ENCODE measurements around the gene ACTN4. TPM values are rescaled to one million over a fixed set of nuclear protein-coding genes. Genes with fewer than 3 reads are reported as not detected.

Gene ACTN4
- total RNA-seq, 4 donors from 2014 or later: 191 to 479 (median 365) TPM

GRCh38 chr19:38663957-38664502, 16.6 kb downstream of the ACTN4 start:
- peak overlapping the region; percentile 96 to 97 (median 97) for H3K27ac ChIP-seq
- intact Hi-C loops (cut with DNase I): no loop called here
- H3K9me3 ChIP-seq: no peaks in the 10 kb centered on the region
- DNase-seq: peak; percentile 39 to 57
- H3K36me3 ChIP-seq: no peaks in the 10 kb centered on the region
- H3K4me1 ChIP-seq: peaks cover 92 to 100% of the 10 kb centered on the region in 2 donors
- TF ChIP-seq POLR2A (IDR thresholded peaks at IDR 0.05) (no peak), CTCF (IDR thresholded peaks at IDR 0.05) (no peak)
- 55 to 74% methylated on average over 17 to 19 of the region's 19 CpGs for WGBS, 2 donors
- no peak overlapping the region for H3K4me3 ChIP-seq (replicated peaks in 1 of 3)
- no peaks in the 10 kb centered on the region for H3K27me3 ChIP-seq

GRCh38 chr19:38664503-38665211, 17.2 kb downstream of the ACTN4 start:
- intact Hi-C loops (cut with DNase I): no loop called here
- H3K4me3 ChIP-seq (replicated peaks in 1 of 3): no peak overlapping the region
- H3K9me3 ChIP-seq: no peaks in the 10 kb centered on the region
- H3K27me3 ChIP-seq: no peaks in the 10 kb centered on the region
- peaks cover 86 to 100% of the 10 kb centered on the region in 2 donors for H3K4me1 ChIP-seq
- TF ChIP-seq CTCF (IDR thresholded peaks at IDR 0.05) (no peak), POLR2A (IDR thresholded peaks at IDR 0.05) (no peak)
- 44 to 45% methylated on average over 7 of the region's 7 CpGs for WGBS, 2 donors
- no peaks in the 10 kb centered on the region for H3K36me3 ChIP-seq
- DNase-seq: no peak
- H3K27ac ChIP-seq: peak overlapping the region; percentile 96 to 97 (median 97)

GRCh38 chr19:38665219-38665931, 17.9 kb downstream of the ACTN4 start:
- 53 to 59% methylated on average over 11 to 13 of the region's 13 CpGs for WGBS, 2 donors
- H3K4me1 ChIP-seq: peaks cover 78 to 100% of the 10 kb centered on the region in 2 donors
- H3K4me3 ChIP-seq (replicated peaks in 1 of 3): no peak overlapping the region
- H3K27ac ChIP-seq: peak overlapping the region; percentile 96 to 97 (median 97)
- intact Hi-C loops (cut with DNase I): no loop called here
- no peaks in the 10 kb centered on the region for H3K27me3 ChIP-seq
- H3K9me3 ChIP-seq: no peaks in the 10 kb centered on the region
- no peaks in the 10 kb centered on the region for H3K36me3 ChIP-seq
- TF ChIP-seq CTCF (IDR thresholded peaks at IDR 0.05) (no peak), POLR2A (IDR thresholded peaks at IDR 0.05) (no peak)
- no peak for DNase-seq

- Histone ChIP-seq H3K27ac (peak overlapping the region; percentile 96 to 97 (median 97)), H3K4me3 (replicated peaks in 1 of 3) (no peak overlapping the region), H3K4me1 (peaks cover 75 to 100% of the 10 kb centered on the region in 2 donors), H3K36me3 (no peaks in the 10 kb centered on the region), H3K27me3 (no peaks in the 10 kb centered on the region), H3K9me3 (no peaks in the 10 kb centered on the region)
- intact Hi-C loops (cut with DNase I): no loop called here
- TF ChIP-seq POLR2A (IDR thresholded peaks at IDR 0.05) (peak in 1 of 2 donors; percentile 33), CTCF (IDR thresholded peaks at IDR 0.05) (no peak)
- 44 to 46% methylated on average over 19 of the region's 19 CpGs for WGBS, 2 donors
- DNase-seq: peak; percentile 66 to 78
Measured at GRCh38 chr19:38665950-38666662, 18.7 kb downstream of the ACTN4 start.
